ENCODE results near the gene WDR5.

The WDR5 gene

GRCh38 chr9:134208310-134208841, 72.5 kb downstream of the WDR5 start:
- no peak for DNase-seq (ENCODE audit: low read depth in 2 of 2)

DNA sequence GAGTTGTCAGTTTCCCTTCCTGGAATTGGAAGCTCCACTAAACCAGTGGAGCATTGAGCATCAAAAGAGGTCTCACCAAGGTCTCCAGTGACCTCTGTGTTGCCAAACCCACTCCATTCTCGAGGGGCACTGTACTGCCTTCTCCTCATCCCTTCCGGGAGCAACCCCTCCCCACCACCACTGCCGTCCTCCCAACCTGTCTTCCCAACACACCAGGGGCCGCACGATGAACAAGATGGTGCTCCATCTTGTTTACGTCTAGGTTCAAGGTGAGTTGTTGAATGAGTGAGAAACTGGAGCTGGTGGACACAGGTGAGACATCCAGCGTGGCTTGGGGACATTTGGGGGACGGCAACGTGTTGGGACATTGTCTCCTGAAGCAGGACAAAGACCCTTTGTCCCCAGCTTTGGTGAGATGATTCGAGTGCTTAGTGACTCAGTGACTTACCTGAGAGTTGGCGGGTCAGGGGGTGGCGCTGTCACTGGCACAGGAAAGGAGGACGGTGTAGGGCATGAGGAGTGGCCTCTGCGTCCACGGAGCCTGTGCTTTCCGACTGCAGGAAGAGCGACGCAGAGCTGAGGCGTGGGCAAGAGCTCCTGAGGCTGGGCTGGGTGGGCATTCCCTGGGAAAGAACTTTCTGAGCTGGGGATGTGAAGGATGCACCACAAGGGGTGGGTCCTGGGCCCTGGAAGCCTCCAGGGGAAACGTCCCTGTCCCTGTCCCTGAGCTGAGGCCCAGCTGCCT, 73.3 kb downstream of the WDR5 start:
- no peak for DNase-seq (ENCODE audit: low read depth in 2 of 2)

All from stimulated activated CD8-positive, alpha-beta memory T cell treated with anti-CD3 and anti-CD28 coated beads, Interleukin-2, amount 100 ng/mL, for 48 hours (primary cell).